HL-60 (cell line): Measurements from ENCODE around the gene ACTN1.

Experiments
- DNase-seq, 2 experiments: peaks; one replicate each; pipeline ENCODE4 v3.0.0-alpha.2; 2010 to 2020; ENCODE audit warnings: low read depth in 1 of 2, low spot score in 1 of 2
- H3K27ac ChIP-seq: fragments of 250-450 bp; sonication (Bioruptor Pico); replicated peaks from 2 replicates; pipeline ENCODE4 v1.5.1; 2020; ENCODE audit warnings: mild to moderate bottlenecking, moderate library complexity
- H3K27me3 ChIP-seq: fragments of 250-450 bp; sonication (Bioruptor Pico); 2 replicates; pipeline ENCODE4 v1.5.1; 2021; ENCODE audit warnings: mild to moderate bottlenecking, moderate library complexity; ENCODE audit not compliant: insufficient read depth, poor library complexity, severe bottlenecking
- H3K4me3 ChIP-seq: replicated peaks from 2 replicates; pipeline ENCODE4 v1.5.1; 2011; ENCODE audit warnings: mild to moderate bottlenecking, control low read depth, low read length; ENCODE audit not compliant: insufficient read depth
- CTCF ChIP-seq: IDR thresholded peaks from one replicate; pipeline ENCODE4 v1.5.1; 2011; ENCODE audit warnings: low read length, control low read depth, inconsistent platforms; ENCODE audit not compliant: insufficient read depth
- GABPA ChIP-seq: IDR thresholded peaks from 2 replicates; pipeline ENCODE4 v1.6.1; 2012; ENCODE audit warnings: low read depth
- POLR2AphosphoS5 ChIP-seq: IDR thresholded peaks from 2 replicates; pipeline ENCODE4 v1.6.1; 2012; ENCODE audit warnings: low read depth
- REST ChIP-seq: IDR thresholded peaks from 2 replicates; pipeline ENCODE4 v1.6.1; 2012; ENCODE audit warnings: low read depth; ENCODE audit not compliant: insufficient replicate concordance
- SPI1 ChIP-seq: IDR thresholded peaks from 2 replicates; pipeline ENCODE4 v1.6.1; 2012; ENCODE audit warnings: low read depth, mild to moderate bottlenecking, borderline replicate concordance

The ACTN1 gene

DNA sequence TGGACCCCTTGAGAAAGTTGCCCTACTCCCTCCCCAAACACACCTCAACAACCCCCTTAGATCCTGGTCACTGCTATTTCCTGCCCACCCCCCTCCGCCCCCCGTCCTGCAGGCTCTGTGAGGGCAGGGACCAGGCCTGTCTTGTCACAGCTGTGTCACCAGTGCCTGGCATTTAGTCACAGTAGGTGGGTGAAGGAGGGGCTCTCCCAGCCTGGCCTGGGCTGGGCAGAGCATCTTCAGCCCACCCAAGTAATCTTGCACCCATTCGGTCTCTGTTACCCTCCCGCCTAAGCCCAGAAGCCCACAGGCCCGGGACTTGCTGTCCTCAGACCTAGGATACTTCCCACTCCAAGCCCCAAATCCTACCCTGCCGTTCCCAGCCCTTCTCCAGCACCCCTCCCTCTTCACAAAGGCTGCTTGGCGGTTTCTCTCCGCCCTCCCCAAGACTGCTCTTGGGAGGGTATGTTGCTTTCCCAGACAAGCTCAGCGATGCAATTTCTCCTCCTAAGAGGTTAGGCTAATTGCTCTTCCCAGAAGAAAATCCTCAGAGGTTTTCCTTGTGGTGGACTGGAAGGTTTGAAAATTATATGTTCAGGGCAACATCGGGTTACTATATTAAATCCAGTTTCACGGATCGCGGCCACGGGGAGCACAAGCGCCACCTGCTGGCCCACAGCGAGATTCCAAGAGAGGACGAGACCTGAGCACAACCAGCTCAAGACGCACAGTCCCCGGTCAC is 135.5 kb downstream of the ACTN1 start:
- no peaks in the 10 kb centered on the region for H3K27me3 ChIP-seq
- H3K27ac ChIP-seq, result no peak overlapping the region
- TF ChIP-seq CTCF, result peak; percentile 54
- no peak for TF ChIP-seq GABPA
- no peak for TF ChIP-seq SPI1
- TF ChIP-seq REST, result no peak
- no peak for TF ChIP-seq POLR2AphosphoS5
- peak in 1 of 2 experiments; percentile 29 for DNase-seq
- H3K4me3 ChIP-seq, result no peak overlapping the region

DNA sequence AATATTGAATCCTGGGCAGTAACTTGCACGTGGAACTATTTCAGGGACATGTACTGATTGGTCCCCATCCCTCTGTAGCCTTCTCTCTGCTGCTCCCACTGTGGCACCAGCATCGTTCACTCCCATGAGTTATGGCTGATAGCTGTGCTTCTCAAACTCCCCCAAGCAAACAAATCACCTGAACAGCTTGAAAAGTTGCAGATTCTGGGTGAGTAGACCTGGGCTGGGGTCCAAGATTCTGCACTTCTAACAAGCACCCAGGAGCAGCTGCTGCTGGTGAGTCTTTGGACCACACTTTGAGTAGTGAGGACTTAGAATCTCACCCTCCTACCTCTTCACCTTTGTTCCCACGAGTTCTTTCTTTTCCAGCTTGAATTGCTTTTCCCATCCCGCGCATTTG is 136.8 kb downstream of the ACTN1 start:
- TF ChIP-seq CTCF (no peak), GABPA (no peak), POLR2AphosphoS5 (no peak), REST (no peak), SPI1 (no peak)
- H3K4me3 ChIP-seq, result no peak overlapping the region
- no peak overlapping the region for H3K27ac ChIP-seq
- DNase-seq, result no peak
- H3K27me3 ChIP-seq, result no peaks in the 10 kb centered on the region

- TF ChIP-seq POLR2AphosphoS5 (no peak), CTCF (no peak), GABPA (no peak), REST (no peak), SPI1 (no peak)
- DNase-seq, result no peak
- H3K27me3 ChIP-seq, result no peaks in the 10 kb centered on the region
- no peak overlapping the region for H3K4me3 ChIP-seq
- no peak overlapping the region for H3K27ac ChIP-seq
Measured at GRCh38 chr14:68841016-68841809, 137.9 kb downstream of the ACTN1 start.
